Activated CD8-positive, alpha-beta memory T cell treated with anti-CD3 and anti-CD28 coated beads for 1 hour (primary cell): Measurements from ENCODE around the gene IMPG2.

Experiments
- DNase-seq, 2 donors: peaks; one replicate each; pipeline ENCODE4 v3.0.0-alpha.2; 2020; ENCODE audit warnings: low read depth in 1 of 2; ENCODE audit errors: extremely low read depth in 1 of 2

The IMPG2 gene

GRCh38 chr3:101278727-101279126 lies 41.6 kb downstream of the IMPG2 start:
- no peak for DNase-seq

- DNase-seq, result no peak
Observed at GRCh38 chr3:101273608-101274007, 46.8 kb downstream of the IMPG2 start.

GRCh38 chr3:101273156-101273555 lies 47.2 kb downstream of the IMPG2 start:
- DNase-seq, result no peak

- no peak for DNase-seq
Observed at GRCh38 chr3:101271728-101272127, 48.6 kb downstream of the IMPG2 start.

- DNase-seq, result no peak
Observed at GRCh38 chr3:101270149-101270548, 50.2 kb downstream of the IMPG2 start.

GRCh38 chr3:101268971-101269671 lies 51.3 kb downstream of the IMPG2 start:
- DNase-seq, result no peak

- DNase-seq, result no peak
Observed at GRCh38 chr3:101268141-101268540, 52.2 kb downstream of the IMPG2 start.

- no peak for DNase-seq
Observed at GRCh38 chr3:101266566-101266965, 53.8 kb downstream of the IMPG2 start.

GRCh38 chr3:101266071-101266470 lies 54.3 kb downstream of the IMPG2 start:
- no peak for DNase-seq

GRCh38 chr3:101262393-101263240 lies 57.8 kb downstream of the IMPG2 start:
- DNase-seq, result no peak

GRCh38 chr3:101261506-101261905 lies 58.9 kb downstream of the IMPG2 start:
- DNase-seq, result no peak

- no peak for DNase-seq
Observed at GRCh38 chr3:101259485-101260341, 60.7 kb downstream of the IMPG2 start.

- DNase-seq, result no peak
Observed at GRCh38 chr3:101256511-101256910, 63.9 kb downstream of the IMPG2 start.

- DNase-seq, result no peak
Observed at GRCh38 chr3:101255441-101255840, 64.9 kb downstream of the IMPG2 start.

GRCh38 chr3:101253396-101253795 lies 67.0 kb downstream of the IMPG2 start:
- DNase-seq, result no peak

GRCh38 chr3:101252945-101253344 lies 67.4 kb downstream of the IMPG2 start:
- no peak for DNase-seq

- DNase-seq, result no peak
Observed at GRCh38 chr3:101252307-101252706, 68.1 kb downstream of the IMPG2 start.

- DNase-seq, result no peak
Observed at GRCh38 chr3:101251441-101251840, 68.9 kb downstream of the IMPG2 start.

GRCh38 chr3:101249522-101249921 lies 70.9 kb downstream of the IMPG2 start:
- DNase-seq, result no peak

- DNase-seq, result no peak
Observed at GRCh38 chr3:101248736-101249135, 71.6 kb downstream of the IMPG2 start.

- DNase-seq, result no peak
Observed at GRCh38 chr3:101244212-101244575, 76.2 kb downstream of the IMPG2 start.
